Psoas muscle (tissue), 8 donors: ENCODE results near the gene SMYD3. TPM values are rescaled to one million over a fixed set of nuclear protein-coding genes. Genes with fewer than 3 reads are reported as not detected.
"Not testable (repeated sequence)": the region's sequence is repeated elsewhere in the genome, so short reads cannot be mapped to it uniquely, and the experiment has no call there.

Source experiments
- ATAC-seq, 4 donors: fragments of 200-7000 bp; cut with Tn5 transposase; one replicate each; pipeline ENCODE4 v1.9.1; 2020; ENCODE audit warnings: moderate library complexity in 3 of 4, mild to moderate bottlenecking in 2 of 4
- DNase-seq, 2 donors: peaks; one replicate each; pipeline ENCODE4 v3.0.0-alpha.2; 2020
- H3K27ac ChIP-seq: fragments of 200-600 bp; one replicate; pipeline ENCODE4 v1.8.0; 2022
- H3K27me3 ChIP-seq, 3 donors: fragments of 200-600 bp in 1 of 3; one replicate each; pipeline versions ENCODE4 v1.6.1 to v1.8.0; 2013 to 2022; ENCODE audit warnings: low read length in 2 of 3, mild to moderate bottlenecking in 2 of 3, moderate library complexity in 1 of 3; ENCODE audit not compliant: insufficient read depth in 3 of 3
- H3K36me3 ChIP-seq, 2 donors: fragments of 200-600 bp in 1 of 2; one replicate each; pipeline versions ENCODE4 v1.6.1 to v1.8.0; 2013 to 2022; ENCODE audit warnings: low read depth in 1 of 2, mild to moderate bottlenecking in 1 of 2, moderate library complexity in 1 of 2; ENCODE audit not compliant: insufficient read depth in 1 of 2
- H3K4me1 ChIP-seq: fragments of 200-600 bp; one replicate; pipeline ENCODE4 v1.8.0; 2022
- H3K4me3 ChIP-seq: fragments of 200-600 bp; one replicate; pipeline ENCODE4 v1.8.0; 2022; ENCODE audit warnings: mild to moderate bottlenecking
- H3K9me3 ChIP-seq: fragments of 200-600 bp; one replicate; pipeline ENCODE4 v1.8.0; 2022
- WGBS, 3 donors: extraction: QIAGEN DNeasy Blood & Tissue Kit; methylation state at CpG; one replicate each; pipeline versions ENCODE4 v1.1.6 to v1.1.7; 2013; 5-methylcytosine and 5-hydroxymethylcytosine counted together
- intact Hi-C, 2 donors: fragments of 100-400 bp; cut with DNase I; formaldehyde crosslinking; loops; one replicate each; pipeline versions ENCODE4 v1.11.0 to v1.14.2; 2022
- polyA plus RNA-seq, 3 donors: library from polyadenylated mRNA; stranded (reverse); fragments of 200-250 nt; gene quantifications; one replicate each; pipeline ENCODE4 v1.2.3, GENCODE V29; 2013
- total RNA-seq, 4 donors: library from RNA; stranded (reverse); fragmentation: NEBNext Ultra II Directional in 2 of 4; extraction: Animal tissue kit (Norgen Biotek cat#: 25700) in 2 of 4; gene quantifications; one replicate each; pipeline versions ENCODE4 v1.2.1 to v1.2.4, GENCODE V29; 2021 to 2023
- TF ChIP-seq, protein P1 (sequence below): fragments of 200-600 bp; IDR thresholded peaks from one replicate; pipeline ENCODE4 v1.8.0; 2022; ENCODE audit warnings: antibody characterized with exemption
- donor health status: healthy with polysubstance abuse.
- donor health status: DM: no; HTN: no; CAD: no; lungs with moderate emphysema.
- donor health status: Bipolar disorder and iron deficiency.
- donor health status: healthy.
- donor health status: DM: yes; HTN: yes; CAD: no.
- donor health status: DM: no; HTN: no; CAD: no.
- donor health status: DM: no; HTN: no; CAD: no.
- donor health status: DM: yes; HTN: yes; CAD: no.

The SMYD3 gene
- total and polyA plus RNA-seq, 7 donors, result 2.9 to 6.4 (median 4.9) TPM

GRCh38 chr1:245776694-245777332, 730.3 kb downstream of the SMYD3 start:
- no peak for ATAC-seq
- 57 to 66% (median 64%) methylated on average over 5 of the region's 5 CpGs for WGBS, 3 donors
- Histone ChIP-seq H3K4me3 (no peak overlapping the region), H3K36me3 (no peaks in the 10 kb centered on the region), H3K9me3 (no peaks in the 10 kb centered on the region), H3K27me3 (no peaks in the 10 kb centered on the region), H3K27ac (no peak overlapping the region), H3K4me1 (no peaks in the 10 kb centered on the region)
- TF ChIP-seq, protein P1, sequence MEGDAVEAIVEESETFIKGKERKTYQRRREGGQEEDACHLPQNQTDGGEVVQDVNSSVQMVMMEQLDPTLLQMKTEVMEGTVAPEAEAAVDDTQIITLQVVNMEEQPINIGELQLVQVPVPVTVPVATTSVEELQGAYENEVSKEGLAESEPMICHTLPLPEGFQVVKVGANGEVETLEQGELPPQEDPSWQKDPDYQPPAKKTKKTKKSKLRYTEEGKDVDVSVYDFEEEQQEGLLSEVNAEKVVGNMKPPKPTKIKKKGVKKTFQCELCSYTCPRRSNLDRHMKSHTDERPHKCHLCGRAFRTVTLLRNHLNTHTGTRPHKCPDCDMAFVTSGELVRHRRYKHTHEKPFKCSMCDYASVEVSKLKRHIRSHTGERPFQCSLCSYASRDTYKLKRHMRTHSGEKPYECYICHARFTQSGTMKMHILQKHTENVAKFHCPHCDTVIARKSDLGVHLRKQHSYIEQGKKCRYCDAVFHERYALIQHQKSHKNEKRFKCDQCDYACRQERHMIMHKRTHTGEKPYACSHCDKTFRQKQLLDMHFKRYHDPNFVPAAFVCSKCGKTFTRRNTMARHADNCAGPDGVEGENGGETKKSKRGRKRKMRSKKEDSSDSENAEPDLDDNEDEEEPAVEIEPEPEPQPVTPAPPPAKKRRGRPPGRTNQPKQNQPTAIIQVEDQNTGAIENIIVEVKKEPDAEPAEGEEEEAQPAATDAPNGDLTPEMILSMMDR, result no peak
- no peak for DNase-seq
- intact Hi-C loops, result no loop called here

- TF ChIP-seq, protein P1, result no peak
- intact Hi-C loops, result no loop called here
- Histone ChIP-seq H3K36me3 (no peaks in the 10 kb centered on the region), H3K9me3 (no peaks in the 10 kb centered on the region), H3K4me1 (no peaks in the 10 kb centered on the region), H3K27ac (no peak overlapping the region), H3K4me3 (no peak overlapping the region), H3K27me3 (no peaks in the 10 kb centered on the region)
- 94 to 97% (median 95%) methylated on average over 4 of the region's 4 CpGs for WGBS, 3 donors
- ATAC-seq, result no peak
- DNase-seq, result no peak
Measured at GRCh38 chr1:245776139-245776538, 730.9 kb downstream of the SMYD3 start.

DNA sequence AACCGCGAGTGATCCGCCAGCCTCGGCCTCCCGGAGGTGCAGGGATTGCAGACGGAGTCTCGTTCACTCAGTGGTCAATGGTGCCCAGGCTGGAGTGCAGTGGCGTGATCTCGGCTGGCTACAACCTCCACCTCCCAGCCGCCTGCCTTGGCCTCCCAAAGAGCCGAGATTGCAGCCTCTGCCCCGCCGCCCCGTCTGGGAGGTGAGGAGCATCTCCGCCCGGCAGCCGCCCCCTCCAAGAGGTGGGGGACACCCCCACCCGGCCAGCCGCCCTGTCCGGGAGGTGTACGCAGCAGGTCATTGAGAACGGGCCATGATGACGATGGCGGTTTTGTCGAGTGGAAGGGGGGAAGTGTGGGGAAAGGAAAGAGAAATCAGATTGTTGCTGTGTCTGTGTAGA, 732.1 kb downstream of the SMYD3 start:
- WGBS, 3 donors, result 90 to 94% (median 92%) methylated on average over 15 to 25 of the region's 25 CpGs

DNA sequence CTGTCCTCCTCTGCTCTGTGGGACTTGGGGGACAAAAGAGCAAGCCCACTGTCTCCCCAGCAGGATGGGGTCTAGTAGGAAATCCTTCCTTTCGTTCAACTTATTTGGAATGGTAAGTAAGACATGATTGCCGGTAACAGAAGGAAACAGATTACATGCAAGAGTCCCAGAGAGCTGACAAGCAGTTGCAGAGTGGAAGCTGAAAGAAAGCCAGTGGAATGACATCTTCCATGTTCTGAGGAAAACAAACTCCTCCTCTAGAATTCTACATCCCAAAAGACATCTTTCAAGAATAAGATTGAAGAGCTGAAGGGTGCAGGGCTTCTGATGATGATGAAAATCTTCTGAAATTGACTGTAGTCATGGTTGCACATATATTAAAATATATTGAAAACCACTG, 732.9 kb downstream of the SMYD3 start:
- WGBS, 3 donors, result 76 to 86% (median 81%) methylated on average over 2 of the region's 2 CpGs
- H3K27ac ChIP-seq, result no peak overlapping the region
- DNase-seq (no peak), ATAC-seq (no peak)
- H3K36me3 ChIP-seq, result no peaks in the 10 kb centered on the region
- H3K4me1 ChIP-seq, result no peaks in the 10 kb centered on the region
- TF ChIP-seq, protein P1, result no peak
- no peaks in the 10 kb centered on the region for H3K9me3 ChIP-seq
- intact Hi-C loops, result no loop called here
- no peak overlapping the region for H3K4me3 ChIP-seq
- no peaks in the 10 kb centered on the region for H3K27me3 ChIP-seq

More for the DNA sequence above, 732.1 kb downstream of the SMYD3 start:
- H3K9me3 ChIP-seq, H3K27ac ChIP-seq, intact Hi-C loops, H3K4me1 ChIP-seq, H3K27me3 ChIP-seq, ATAC-seq, H3K36me3 ChIP-seq, H3K4me3 ChIP-seq, DNase-seq: not testable (repeated sequence)

DNA sequence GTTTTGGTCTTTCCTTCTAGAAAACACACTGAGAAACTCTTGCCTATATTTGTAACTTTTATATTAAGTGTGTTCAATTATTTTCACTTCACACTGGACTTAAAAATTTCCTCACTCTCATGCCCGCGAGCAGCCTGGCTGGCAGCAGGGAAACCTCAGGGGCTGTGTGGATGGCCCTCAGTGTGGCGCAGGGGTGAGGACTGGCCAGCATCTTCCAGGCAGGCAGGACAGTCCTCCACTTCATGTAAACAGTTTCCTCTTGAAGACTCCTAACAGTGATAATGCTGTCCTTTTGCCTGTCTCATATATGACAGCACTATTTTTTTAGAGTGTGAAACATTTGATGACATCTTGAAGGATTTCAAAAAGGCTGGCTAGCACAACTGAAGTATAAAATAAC, 733.7 kb downstream of the SMYD3 start:
- Histone ChIP-seq H3K9me3 (no peaks in the 10 kb centered on the region), H3K4me3 (no peak overlapping the region), H3K27ac (no peak overlapping the region), H3K36me3 (no peaks in the 10 kb centered on the region), H3K27me3 (no peaks in the 10 kb centered on the region), H3K4me1 (no peaks in the 10 kb centered on the region)
- ATAC-seq, result no peak
- DNase-seq, result no peak
- TF ChIP-seq, protein P1, result no peak
- WGBS, 3 donors, result 51 to 71% (median 59%) methylated on average over 3 of the region's 3 CpGs
- intact Hi-C loops, result no loop called here
